Smooth muscle cell (in vitro differentiated cells): ENCODE measurements around the gene IGLON5. TPM values are rescaled to one million over a fixed set of nuclear protein-coding genes. Genes with fewer than 3 reads are reported as not detected.

Experiments
- DNase-seq: peaks from one replicate; lab custom pipeline; 2025; ENCODE audit not compliant: unreplicated experiment; lab: John Stamatoyannopoulos, UW
- H2AFZ ChIP-seq: fragments of 200-600 bp; sonication (generic); 2 replicates; pipeline ENCODE4 v1.6.0; 2016; ENCODE audit warnings: antibody characterized with exemption, low read depth, mild to moderate bottlenecking
- H3F3A ChIP-seq: fragments of 200-600 bp; sonication (generic); 2 replicates; pipeline ENCODE4 v1.6.0; 2017; ENCODE audit warnings: antibody characterized with exemption, low read depth
- H3K27ac ChIP-seq: fragments of 200-600 bp; sonication (generic); 2 replicates; pipeline ENCODE4 v1.5.1; 2016; ENCODE audit warnings: low read depth, mild to moderate bottlenecking
- H3K27me3 ChIP-seq: fragments of 200-600 bp; sonication (generic); 2 replicates; pipeline ENCODE4 v1.6.1; 2016; ENCODE audit warnings: low read depth, mild to moderate bottlenecking
- H3K36me3 ChIP-seq: fragments of 200-600 bp; sonication (generic); 2 replicates; pipeline ENCODE4 v1.5.1; 2016; ENCODE audit warnings: low read depth
- H3K4me1 ChIP-seq: fragments of 200-600 bp; sonication (generic); 2 replicates; pipeline ENCODE4 v1.5.1; 2016; ENCODE audit warnings: low read depth
- H3K4me2 ChIP-seq: fragments of 200-600 bp; sonication (generic); 2 replicates; pipeline ENCODE4 v1.6.0; 2016; ENCODE audit warnings: mild to moderate bottlenecking
- H3K4me3 ChIP-seq: fragments of 200-600 bp; sonication (generic); 2 replicates; pipeline ENCODE4 v1.5.1; 2016; ENCODE audit warnings: mild to moderate bottlenecking
- H3K79me2 ChIP-seq: fragments of 200-600 bp; sonication (generic); 2 replicates; pipeline ENCODE4 v1.6.0; 2016; ENCODE audit warnings: low read depth, mild to moderate bottlenecking
- H3K9ac ChIP-seq: fragments of 200-600 bp; sonication (generic); 2 replicates; pipeline ENCODE4 v1.6.0; 2016; ENCODE audit warnings: low read depth
- H3K9me3 ChIP-seq: fragments of 200-600 bp; sonication (generic); replicated peaks from 2 replicates; pipeline ENCODE4 v1.5.1; 2016; ENCODE audit warnings: low read depth
- H4K20me1 ChIP-seq: fragments of 200-600 bp; sonication (generic); 2 replicates; pipeline ENCODE4 v1.6.0; 2016; ENCODE audit warnings: low read depth
- WGBS: methylation state at CpG from one replicate; pipeline ENCODE4 v1.1.7; 2016; ENCODE audit warnings: low lambda C conversion rate; 5-methylcytosine and 5-hydroxymethylcytosine counted together
- polyA plus RNA-seq: library from polyadenylated mRNA; unstranded; fragments of >200 nt; fragmentation: Nextera tagmentation; extraction: Ambion mirVana; gene quantifications from 2 replicates; pipeline ENCODE4 v1.2.1, GENCODE V29; 2016
- total RNA-seq: library from RNA; depleted of rRNA; stranded (reverse); fragments of >200 nt; gene quantifications from 2 replicates; pipeline ENCODE4 v1.2.3, GENCODE V29; 2014
- TF ChIP-seq, protein P1 (sequence below): fragments of 200-600 bp; sonication (generic); IDR thresholded peaks from 2 replicates; pipeline ENCODE4 v1.5.1; 2017; ENCODE audit warnings: borderline replicate concordance, mild to moderate bottlenecking, antibody characterized with exemption; ENCODE audit not compliant: insufficient read depth, poor library complexity, severe bottlenecking

Gene IGLON5
- total and polyA plus RNA-seq, 2 experiments from 2014 or later = 3.5 to 3.8 TPM

DNA sequence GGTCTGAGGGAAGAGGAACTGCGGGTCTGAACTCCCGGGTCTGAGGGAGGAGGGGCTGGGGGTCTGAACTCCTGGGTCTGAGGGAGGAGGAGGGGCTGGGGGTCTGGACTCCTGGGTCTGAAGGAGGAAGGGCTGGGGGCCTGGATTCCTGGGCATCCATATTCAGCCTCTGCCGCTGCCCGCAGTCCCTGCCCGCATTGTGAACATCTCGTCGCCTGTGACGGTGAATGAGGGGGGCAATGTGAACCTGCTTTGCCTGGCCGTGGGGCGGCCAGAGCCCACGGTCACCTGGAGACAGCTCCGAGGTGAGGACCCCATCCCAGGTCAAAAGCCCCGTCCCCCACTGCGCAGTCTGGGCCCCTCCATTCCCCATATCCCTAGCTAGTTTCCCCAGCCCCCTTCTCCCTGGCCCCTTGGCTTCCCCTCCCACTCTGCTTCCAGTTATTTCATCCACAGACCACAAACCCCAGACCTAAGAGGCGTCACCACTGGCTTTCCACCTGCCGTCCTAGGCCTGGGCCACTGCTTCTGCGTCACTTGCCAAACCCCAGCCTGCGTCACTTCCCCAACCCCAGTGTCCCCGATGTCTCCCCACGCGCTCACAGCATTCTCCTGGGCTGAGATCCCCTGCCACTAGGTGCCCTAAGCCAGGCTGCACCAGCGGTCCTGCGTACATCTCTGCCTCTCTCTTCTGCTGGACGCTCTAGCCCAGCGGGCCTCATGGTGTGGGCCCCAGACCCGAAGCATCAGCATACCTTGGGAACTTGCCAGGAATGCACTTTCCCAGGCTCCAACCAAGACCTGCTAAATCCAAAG, 13.9 kb downstream of the IGLON5 start:
- H3K27ac ChIP-seq = no peak overlapping the region
- no peak overlapping the region for H3K4me2 ChIP-seq
- no peaks in the 10 kb centered on the region for H3K36me3 ChIP-seq
- H2AFZ ChIP-seq = no peak overlapping the region
- no peak overlapping the region for H3K9ac ChIP-seq
- H3K79me2 ChIP-seq = no peaks in the 10 kb centered on the region
- H3K9me3 ChIP-seq = no peaks in the 10 kb centered on the region
- H3K4me3 ChIP-seq = no peak overlapping the region
- TF ChIP-seq, protein P1, sequence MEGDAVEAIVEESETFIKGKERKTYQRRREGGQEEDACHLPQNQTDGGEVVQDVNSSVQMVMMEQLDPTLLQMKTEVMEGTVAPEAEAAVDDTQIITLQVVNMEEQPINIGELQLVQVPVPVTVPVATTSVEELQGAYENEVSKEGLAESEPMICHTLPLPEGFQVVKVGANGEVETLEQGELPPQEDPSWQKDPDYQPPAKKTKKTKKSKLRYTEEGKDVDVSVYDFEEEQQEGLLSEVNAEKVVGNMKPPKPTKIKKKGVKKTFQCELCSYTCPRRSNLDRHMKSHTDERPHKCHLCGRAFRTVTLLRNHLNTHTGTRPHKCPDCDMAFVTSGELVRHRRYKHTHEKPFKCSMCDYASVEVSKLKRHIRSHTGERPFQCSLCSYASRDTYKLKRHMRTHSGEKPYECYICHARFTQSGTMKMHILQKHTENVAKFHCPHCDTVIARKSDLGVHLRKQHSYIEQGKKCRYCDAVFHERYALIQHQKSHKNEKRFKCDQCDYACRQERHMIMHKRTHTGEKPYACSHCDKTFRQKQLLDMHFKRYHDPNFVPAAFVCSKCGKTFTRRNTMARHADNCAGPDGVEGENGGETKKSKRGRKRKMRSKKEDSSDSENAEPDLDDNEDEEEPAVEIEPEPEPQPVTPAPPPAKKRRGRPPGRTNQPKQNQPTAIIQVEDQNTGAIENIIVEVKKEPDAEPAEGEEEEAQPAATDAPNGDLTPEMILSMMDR = no peak
- no peaks in the 10 kb centered on the region for H4K20me1 ChIP-seq
- no peaks in the 10 kb centered on the region for H3K4me1 ChIP-seq
- H3F3A ChIP-seq = no peaks in the 10 kb centered on the region
- H3K27me3 ChIP-seq = no peaks in the 10 kb centered on the region
- DNase-seq = no peak
- 96% methylated on average over 15 of the region's 26 CpGs for WGBS

DNA sequence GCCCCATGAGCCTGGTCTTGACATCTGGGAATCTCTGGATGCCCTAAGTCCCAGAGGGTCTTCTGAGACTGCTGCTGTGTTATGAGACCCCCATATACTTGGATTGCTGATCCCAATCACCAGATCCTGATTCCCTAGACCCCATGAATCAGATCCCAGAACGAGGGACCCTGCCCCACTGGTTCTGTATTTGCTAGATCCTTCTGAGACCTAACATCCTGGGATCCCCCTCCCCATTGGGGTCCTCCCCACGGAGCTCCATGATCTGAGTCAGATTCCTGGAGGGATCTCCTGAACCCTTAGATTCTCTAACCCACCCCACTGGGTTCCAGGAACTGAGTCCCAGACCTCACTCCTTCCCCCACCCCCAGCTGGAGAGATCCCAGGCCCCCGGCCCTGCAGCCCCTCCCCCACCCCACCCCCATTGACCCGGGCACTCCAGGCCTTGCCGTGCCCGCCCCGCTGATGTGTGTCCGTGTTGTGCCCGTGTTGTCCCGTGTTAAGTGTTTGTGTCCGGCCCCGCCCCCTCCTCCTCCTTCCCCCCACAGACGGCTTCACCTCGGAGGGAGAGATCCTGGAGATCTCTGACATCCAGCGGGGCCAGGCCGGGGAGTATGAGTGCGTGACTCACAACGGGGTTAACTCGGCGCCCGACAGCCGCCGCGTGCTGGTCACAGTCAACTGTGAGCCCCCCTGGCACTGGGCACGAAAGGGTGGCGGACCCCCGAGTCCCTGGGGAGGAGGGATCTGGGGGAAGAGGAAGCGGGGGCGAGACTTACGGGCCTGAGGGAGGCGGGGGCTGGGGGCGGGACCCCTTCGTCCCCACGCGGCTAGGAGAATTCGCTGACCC, 15.0 kb downstream of the IGLON5 start:
- H3K9me3 ChIP-seq = no peaks in the 10 kb centered on the region
- no peak overlapping the region for H3K27ac ChIP-seq
- no peak overlapping the region for H3K4me3 ChIP-seq
- no peaks in the 10 kb centered on the region for H3K4me1 ChIP-seq
- no peaks in the 10 kb centered on the region for H3K79me2 ChIP-seq
- no peaks in the 10 kb centered on the region for H3F3A ChIP-seq
- TF ChIP-seq, protein P1 = no peak
- 52% methylated on average over 15 of the region's 36 CpGs for WGBS
- H3K9ac ChIP-seq = no peak overlapping the region
- no peak overlapping the region for H2AFZ ChIP-seq
- no peak overlapping the region for H3K4me2 ChIP-seq
- no peaks in the 10 kb centered on the region for H3K36me3 ChIP-seq
- no peaks in the 10 kb centered on the region for H4K20me1 ChIP-seq
- H3K27me3 ChIP-seq = no peaks in the 10 kb centered on the region
- DNase-seq = no peak

DNA sequence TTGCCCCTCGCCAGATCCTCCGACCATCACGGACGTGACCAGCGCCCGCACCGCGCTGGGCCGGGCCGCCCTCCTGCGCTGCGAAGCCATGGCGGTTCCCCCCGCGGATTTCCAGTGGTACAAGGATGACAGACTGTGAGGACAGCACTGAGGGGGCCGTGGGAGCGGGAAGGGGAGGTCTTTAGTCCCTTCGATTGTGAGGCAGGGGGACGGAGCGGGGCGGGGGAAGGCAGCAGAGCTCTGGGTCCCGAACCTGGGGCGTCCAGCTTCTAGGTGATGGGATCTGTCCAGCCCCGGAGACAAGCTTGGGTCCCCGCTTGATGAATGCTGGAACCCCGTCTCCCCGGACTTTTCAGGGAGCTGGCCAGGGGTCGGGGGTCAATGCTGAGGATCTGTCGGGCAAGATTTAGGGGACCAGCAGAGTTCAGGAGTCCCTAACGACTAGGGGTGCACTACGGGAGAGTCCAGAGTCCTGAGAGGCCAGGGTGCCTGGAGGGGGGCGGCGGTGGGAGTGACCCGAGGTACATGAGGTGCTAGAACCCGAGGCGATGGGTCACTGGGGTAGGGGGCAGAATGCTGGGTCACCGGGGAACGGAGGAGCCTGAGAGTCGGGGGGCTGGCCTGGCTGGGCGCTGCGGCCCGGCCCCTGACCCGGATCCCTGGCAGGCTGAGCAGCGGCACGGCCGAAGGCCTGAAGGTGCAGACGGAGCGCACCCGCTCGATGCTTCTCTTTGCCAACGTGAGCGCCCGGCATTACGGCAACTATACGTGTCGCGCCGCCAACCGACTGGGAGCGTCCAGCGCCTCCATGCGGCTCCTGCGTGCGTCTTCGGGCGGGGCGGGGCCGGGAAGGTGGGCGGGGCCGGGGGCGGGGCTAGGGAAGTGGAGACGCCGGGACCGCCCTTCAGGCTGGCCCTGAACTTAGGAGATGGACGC, 15.9 kb downstream of the IGLON5 start:
- H2AFZ ChIP-seq = no peak overlapping the region

More for the DNA sequence above, 15.9 kb downstream of the IGLON5 start:
- H3K9me3 ChIP-seq = no peaks in the 10 kb centered on the region
- DNase-seq = no peak
- H3K27ac ChIP-seq = no peak overlapping the region
- H3K4me3 ChIP-seq = peak overlapping the region; percentile 25
- H4K20me1 ChIP-seq = no peaks in the 10 kb centered on the region
- H3K79me2 ChIP-seq = no peaks in the 10 kb centered on the region
- peak overlapping the region; percentile 77 for H3K4me2 ChIP-seq
- WGBS = 38% methylated on average over 43 of the region's 75 CpGs
- no peaks in the 10 kb centered on the region for H3K36me3 ChIP-seq
- no peaks in the 10 kb centered on the region for H3F3A ChIP-seq
- H3K9ac ChIP-seq = no peak overlapping the region
- TF ChIP-seq, protein P1 = no peak
- H3K27me3 ChIP-seq = no peaks in the 10 kb centered on the region
- H3K4me1 ChIP-seq = no peaks in the 10 kb centered on the region
